ENCODE data around the gene PNLIPRP3.

DNA sequence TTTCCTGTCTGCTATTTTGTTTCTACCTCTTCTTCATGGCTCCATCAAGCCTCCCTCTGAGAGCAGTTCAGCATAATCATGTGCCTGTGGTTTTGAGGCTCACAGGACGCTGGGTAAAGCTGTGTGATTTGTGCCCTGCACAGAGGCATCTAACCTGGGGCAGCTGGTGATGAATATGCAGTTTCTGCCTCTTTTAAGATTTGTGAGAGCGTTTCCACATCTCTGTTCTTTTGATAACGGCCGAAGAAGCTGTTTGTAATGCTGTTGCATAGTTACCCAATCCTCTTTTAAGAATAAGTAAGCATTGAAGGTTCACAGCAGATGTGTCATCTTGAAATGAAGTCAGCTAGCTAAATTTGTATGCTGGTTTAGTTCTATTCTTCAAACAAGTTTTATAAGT is 45.2 kb downstream of the PNLIPRP3 start:
- TF ChIP-seq CREB1 (IDR thresholded peaks at IDR 0.05; ENCODE audit: low read depth), result no peak
- TF ChIP-seq, protein P1, sequence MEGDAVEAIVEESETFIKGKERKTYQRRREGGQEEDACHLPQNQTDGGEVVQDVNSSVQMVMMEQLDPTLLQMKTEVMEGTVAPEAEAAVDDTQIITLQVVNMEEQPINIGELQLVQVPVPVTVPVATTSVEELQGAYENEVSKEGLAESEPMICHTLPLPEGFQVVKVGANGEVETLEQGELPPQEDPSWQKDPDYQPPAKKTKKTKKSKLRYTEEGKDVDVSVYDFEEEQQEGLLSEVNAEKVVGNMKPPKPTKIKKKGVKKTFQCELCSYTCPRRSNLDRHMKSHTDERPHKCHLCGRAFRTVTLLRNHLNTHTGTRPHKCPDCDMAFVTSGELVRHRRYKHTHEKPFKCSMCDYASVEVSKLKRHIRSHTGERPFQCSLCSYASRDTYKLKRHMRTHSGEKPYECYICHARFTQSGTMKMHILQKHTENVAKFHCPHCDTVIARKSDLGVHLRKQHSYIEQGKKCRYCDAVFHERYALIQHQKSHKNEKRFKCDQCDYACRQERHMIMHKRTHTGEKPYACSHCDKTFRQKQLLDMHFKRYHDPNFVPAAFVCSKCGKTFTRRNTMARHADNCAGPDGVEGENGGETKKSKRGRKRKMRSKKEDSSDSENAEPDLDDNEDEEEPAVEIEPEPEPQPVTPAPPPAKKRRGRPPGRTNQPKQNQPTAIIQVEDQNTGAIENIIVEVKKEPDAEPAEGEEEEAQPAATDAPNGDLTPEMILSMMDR (IDR thresholded peaks at IDR 0.05 in 2 of 3, conservative IDR thresholded peaks at IDR 0.05 in 1 of 3; ENCODE audit: control insufficient read depth in 2 of 3, extremely low read depth in 1 of 3, insufficient read depth in 1 of 3, low read depth in 3 of 3, low read length in 3 of 3), result no peak
- TF ChIP-seq, protein P2, sequence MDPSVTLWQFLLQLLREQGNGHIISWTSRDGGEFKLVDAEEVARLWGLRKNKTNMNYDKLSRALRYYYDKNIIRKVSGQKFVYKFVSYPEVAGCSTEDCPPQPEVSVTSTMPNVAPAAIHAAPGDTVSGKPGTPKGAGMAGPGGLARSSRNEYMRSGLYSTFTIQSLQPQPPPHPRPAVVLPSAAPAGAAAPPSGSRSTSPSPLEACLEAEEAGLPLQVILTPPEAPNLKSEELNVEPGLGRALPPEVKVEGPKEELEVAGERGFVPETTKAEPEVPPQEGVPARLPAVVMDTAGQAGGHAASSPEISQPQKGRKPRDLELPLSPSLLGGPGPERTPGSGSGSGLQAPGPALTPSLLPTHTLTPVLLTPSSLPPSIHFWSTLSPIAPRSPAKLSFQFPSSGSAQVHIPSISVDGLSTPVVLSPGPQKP (IDR thresholded peaks at IDR 0.05; ENCODE audit: low read depth, low read length), result no peak
- no peak for TF ChIP-seq YY1 (IDR thresholded peaks at IDR 0.05; ENCODE audit: low read depth, low read length)
